ENCODE measurements around the gene GLRX3. TPM values are rescaled to one million over a fixed set of nuclear protein-coding genes. Genes with fewer than 3 reads are reported as not detected.

Gene GLRX3
- polyA plus RNA-seq, 1 of the 3 experiments (the other 2 are of a cell fraction) = 93.8 TPM

DNA sequence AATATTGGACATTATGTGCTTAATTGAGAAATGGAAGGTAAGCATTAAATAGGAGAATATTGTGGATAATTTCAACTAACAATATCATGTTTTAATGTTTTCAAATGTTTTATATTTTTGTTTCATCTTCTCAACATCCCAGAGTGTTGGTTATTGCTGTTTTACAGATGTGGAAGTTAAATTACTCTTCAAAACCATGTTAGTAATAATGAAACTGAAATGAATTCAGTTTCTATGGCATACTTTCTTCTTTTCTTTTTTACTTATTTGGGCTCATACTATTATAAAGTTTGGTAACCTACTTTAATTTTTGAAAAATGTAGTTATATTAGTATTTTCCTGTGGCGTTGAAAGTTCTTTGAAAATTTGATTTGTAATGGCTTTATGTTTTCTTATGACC, 4.2 kb downstream of the GLRX3 start (continued):
- TF ChIP-seq EZH2phosphoT487 (IDR thresholded peaks at IDR 0.05; ENCODE audit: borderline replicate concordance, low read depth) = no peak
- TF ChIP-seq MEF2A (IDR thresholded peaks at IDR 0.05; ENCODE audit: borderline replicate concordance, low read depth) = no peak
- TF ChIP-seq POLR2AphosphoS5 (IDR thresholded peaks at IDR 0.05; ENCODE audit: low read depth, low read length) = no peak

DNA sequence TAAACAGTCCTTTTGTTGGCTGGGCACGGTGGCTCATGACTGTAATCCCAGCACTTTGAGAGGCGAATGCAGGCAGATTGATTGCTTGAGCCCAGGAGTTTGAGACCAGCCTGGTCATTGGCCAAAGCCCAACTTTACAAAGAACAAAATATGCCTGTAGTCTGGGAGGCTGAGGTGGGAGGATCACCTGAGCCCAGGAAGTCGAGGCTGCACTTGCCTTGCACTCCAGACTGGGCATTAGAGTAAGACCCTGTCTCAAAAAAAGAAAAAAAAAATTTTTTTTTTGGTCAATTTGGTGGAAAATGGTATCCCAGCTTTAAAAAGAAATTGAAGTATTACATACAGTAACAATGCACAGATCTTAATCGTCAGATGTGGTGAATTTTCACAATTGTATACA, 4.8 kb downstream of the GLRX3 start:
- Histone ChIP-seq H3K27ac (ENCODE audit: low read depth in 2 of 2, low read length in 1 of 2) (no peak overlapping the region), H2AFZ (ENCODE audit: low read depth) (no peak overlapping the region), H3K4me2 (no peak overlapping the region), H3K9me2 (no peaks in the 10 kb centered on the region), H3K4me3 (ENCODE audit: low read depth in 2 of 2, low read length in 1 of 2) (no peak overlapping the region), H3K9me3 (no peaks in the 10 kb centered on the region), H3F3A (replicated peaks; ENCODE audit: insufficient read depth) (peaks cover 3% of the 10 kb centered on the region), H3K36me3 (replicated peaks in 1 of 2; ENCODE audit: control insufficient read depth in 1 of 2, insufficient read depth in 2 of 2, low read length in 1 of 2) (peaks cover 8 to 23% of the 10 kb centered on the region in 2 experiments), H4K20me1 (ENCODE audit: insufficient read depth) (peaks cover 87% of the 10 kb centered on the region), H3K27me3 (ENCODE audit: insufficient read depth) (no peaks in the 10 kb centered on the region), H3K4me1 (ENCODE audit: control insufficient read depth in 1 of 2, insufficient read depth in 2 of 2, low read depth in 1 of 2, low read length in 1 of 2) (peaks cover 9 to 11% of the 10 kb centered on the region in 2 experiments; a peak in 1 of 4 replicates), H3K79me2 (ENCODE audit: insufficient read depth) (peaks cover 94% of the 10 kb centered on the region), H3K9ac (no peak overlapping the region)
- CTCF ChIA-PET = interaction anchor here (0.9 to 1.8 kb wide), 2 partner anchors 13 to 49 kb away, joined by 3 to 7 read pairs; no protein-coding TSS in a partner anchor
- no peak for DNase-seq
- WGBS (ENCODE audit: low lambda C conversion rate) = 85% methylated on average over 4 of the region's 4 CpGs
- POLR2A ChIA-PET = no interaction called here
- TF ChIP-seq, protein P1, sequence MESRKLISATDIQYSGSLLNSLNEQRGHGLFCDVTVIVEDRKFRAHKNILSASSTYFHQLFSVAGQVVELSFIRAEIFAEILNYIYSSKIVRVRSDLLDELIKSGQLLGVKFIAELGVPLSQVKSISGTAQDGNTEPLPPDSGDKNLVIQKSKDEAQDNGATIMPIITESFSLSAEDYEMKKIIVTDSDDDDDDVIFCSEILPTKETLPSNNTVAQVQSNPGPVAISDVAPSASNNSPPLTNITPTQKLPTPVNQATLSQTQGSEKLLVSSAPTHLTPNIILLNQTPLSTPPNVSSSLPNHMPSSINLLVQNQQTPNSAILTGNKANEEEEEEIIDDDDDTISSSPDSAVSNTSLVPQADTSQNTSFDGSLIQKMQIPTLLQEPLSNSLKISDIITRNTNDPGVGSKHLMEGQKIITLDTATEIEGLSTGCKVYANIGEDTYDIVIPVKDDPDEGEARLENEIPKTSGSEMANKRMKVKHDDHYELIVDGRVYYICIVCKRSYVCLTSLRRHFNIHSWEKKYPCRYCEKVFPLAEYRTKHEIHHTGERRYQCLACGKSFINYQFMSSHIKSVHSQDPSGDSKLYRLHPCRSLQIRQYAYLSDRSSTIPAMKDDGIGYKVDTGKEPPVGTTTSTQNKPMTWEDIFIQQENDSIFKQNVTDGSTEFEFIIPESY (IDR thresholded peaks at IDR 0.05; ENCODE audit: borderline replicate concordance, low read depth) = no peak
- TF ChIP-seq JUND (IDR thresholded peaks at IDR 0.05) (no peak), RXRA (IDR thresholded peaks at IDR 0.05; ENCODE audit: borderline replicate concordance, low read depth) (no peak), FOXJ3 (CRISPR knock-in tag; IDR thresholded peaks at IDR 0.05) (no peak), NRF1 (IDR thresholded peaks at IDR 0.05; ENCODE audit: low read depth, low read length) (no peak), SMC3 (IDR thresholded peaks at IDR 0.05; ENCODE audit: low read depth, low read length) (no peak), EZH2phosphoT487 (IDR thresholded peaks at IDR 0.05; ENCODE audit: borderline replicate concordance, low read depth) (no peak)
- TF ChIP-seq, protein P2, sequence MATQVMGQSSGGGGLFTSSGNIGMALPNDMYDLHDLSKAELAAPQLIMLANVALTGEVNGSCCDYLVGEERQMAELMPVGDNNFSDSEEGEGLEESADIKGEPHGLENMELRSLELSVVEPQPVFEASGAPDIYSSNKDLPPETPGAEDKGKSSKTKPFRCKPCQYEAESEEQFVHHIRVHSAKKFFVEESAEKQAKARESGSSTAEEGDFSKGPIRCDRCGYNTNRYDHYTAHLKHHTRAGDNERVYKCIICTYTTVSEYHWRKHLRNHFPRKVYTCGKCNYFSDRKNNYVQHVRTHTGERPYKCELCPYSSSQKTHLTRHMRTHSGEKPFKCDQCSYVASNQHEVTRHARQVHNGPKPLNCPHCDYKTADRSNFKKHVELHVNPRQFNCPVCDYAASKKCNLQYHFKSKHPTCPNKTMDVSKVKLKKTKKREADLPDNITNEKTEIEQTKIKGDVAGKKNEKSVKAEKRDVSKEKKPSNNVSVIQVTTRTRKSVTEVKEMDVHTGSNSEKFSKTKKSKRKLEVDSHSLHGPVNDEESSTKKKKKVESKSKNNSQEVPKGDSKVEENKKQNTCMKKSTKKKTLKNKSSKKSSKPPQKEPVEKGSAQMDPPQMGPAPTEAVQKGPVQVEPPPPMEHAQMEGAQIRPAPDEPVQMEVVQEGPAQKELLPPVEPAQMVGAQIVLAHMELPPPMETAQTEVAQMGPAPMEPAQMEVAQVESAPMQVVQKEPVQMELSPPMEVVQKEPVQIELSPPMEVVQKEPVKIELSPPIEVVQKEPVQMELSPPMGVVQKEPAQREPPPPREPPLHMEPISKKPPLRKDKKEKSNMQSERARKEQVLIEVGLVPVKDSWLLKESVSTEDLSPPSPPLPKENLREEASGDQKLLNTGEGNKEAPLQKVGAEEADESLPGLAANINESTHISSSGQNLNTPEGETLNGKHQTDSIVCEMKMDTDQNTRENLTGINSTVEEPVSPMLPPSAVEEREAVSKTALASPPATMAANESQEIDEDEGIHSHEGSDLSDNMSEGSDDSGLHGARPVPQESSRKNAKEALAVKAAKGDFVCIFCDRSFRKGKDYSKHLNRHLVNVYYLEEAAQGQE (IDR thresholded peaks at IDR 0.05; ENCODE audit: low read depth, low read length) = no peak
- TF ChIP-seq, protein P3, sequence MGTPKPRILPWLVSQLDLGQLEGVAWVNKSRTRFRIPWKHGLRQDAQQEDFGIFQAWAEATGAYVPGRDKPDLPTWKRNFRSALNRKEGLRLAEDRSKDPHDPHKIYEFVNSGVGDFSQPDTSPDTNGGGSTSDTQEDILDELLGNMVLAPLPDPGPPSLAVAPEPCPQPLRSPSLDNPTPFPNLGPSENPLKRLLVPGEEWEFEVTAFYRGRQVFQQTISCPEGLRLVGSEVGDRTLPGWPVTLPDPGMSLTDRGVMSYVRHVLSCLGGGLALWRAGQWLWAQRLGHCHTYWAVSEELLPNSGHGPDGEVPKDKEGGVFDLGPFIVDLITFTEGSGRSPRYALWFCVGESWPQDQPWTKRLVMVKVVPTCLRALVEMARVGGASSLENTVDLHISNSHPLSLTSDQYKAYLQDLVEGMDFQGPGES (IDR thresholded peaks at IDR 0.05; ENCODE audit: low read depth, low read length) = no peak
- TF ChIP-seq, protein P4, sequence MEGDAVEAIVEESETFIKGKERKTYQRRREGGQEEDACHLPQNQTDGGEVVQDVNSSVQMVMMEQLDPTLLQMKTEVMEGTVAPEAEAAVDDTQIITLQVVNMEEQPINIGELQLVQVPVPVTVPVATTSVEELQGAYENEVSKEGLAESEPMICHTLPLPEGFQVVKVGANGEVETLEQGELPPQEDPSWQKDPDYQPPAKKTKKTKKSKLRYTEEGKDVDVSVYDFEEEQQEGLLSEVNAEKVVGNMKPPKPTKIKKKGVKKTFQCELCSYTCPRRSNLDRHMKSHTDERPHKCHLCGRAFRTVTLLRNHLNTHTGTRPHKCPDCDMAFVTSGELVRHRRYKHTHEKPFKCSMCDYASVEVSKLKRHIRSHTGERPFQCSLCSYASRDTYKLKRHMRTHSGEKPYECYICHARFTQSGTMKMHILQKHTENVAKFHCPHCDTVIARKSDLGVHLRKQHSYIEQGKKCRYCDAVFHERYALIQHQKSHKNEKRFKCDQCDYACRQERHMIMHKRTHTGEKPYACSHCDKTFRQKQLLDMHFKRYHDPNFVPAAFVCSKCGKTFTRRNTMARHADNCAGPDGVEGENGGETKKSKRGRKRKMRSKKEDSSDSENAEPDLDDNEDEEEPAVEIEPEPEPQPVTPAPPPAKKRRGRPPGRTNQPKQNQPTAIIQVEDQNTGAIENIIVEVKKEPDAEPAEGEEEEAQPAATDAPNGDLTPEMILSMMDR (IDR thresholded peaks at IDR 0.05) = no peak
